ENCODE data around the gene UBE3C.

The UBE3C gene

DNA sequence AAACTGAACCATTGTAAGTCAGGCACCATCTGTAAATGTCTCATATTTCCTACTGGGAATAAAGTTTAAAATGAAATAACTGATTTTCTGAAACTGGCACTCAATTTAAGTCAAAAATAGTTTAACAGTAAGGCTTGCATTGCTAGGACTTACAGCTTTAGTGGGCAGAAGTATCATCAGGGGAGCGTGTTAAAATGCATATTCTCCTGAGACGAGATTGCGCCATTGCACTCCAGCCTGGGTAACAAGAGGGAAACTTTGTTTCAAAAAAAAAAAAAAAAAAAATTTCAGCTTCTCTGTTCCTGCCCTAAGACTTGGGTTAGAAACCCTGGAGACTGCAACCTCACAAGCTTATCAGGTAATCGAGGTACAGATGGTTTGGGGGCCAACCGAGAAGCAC, 65.4 kb downstream of the UBE3C start:
- H3K4me3 ChIP-seq (ENCODE audit: low read depth, low read length): no peak overlapping the region
- H3K14ac ChIP-seq (ENCODE audit: low read length): no peak overlapping the region
- H2BK120ac ChIP-seq (ENCODE audit: insufficient read depth, low read length, poor library complexity): no peak overlapping the region
- no peaks in the 10 kb centered on the region for H3K9me3 ChIP-seq (ENCODE audit: insufficient read depth, low read depth, low read length)
- peaks cover 8 to 14% of the 10 kb centered on the region in 2 experiments for H3K36me3 ChIP-seq (ENCODE audit: control insufficient read depth in 1 of 2, insufficient read depth in 2 of 2, low read length in 2 of 2)
- no peaks in the 10 kb centered on the region for H3K79me2 ChIP-seq (ENCODE audit: control insufficient read depth, insufficient read depth, low read length, poor library complexity)
- no peak for DNase-seq
- H3K4ac ChIP-seq (ENCODE audit: low read depth, low read length): no peak overlapping the region
- no peaks in the 10 kb centered on the region for H3K79me1 ChIP-seq (ENCODE audit: low read length)
- no peak overlapping the region for H3K23ac ChIP-seq (ENCODE audit: low read length)
- H4K91ac ChIP-seq (ENCODE audit: low read depth, low read length): no peak overlapping the region
- H3K27ac ChIP-seq (ENCODE audit: low read depth, low read length): no peak overlapping the region
- H2BK12ac ChIP-seq (ENCODE audit: low read length): no peak overlapping the region
- no peak overlapping the region for H2AFZ ChIP-seq (ENCODE audit: insufficient read depth, low read length, poor library complexity)
- H4K8ac ChIP-seq (ENCODE audit: low read depth, low read length): no peak overlapping the region
- H2BK5ac ChIP-seq (ENCODE audit: low read depth, low read length, poor library complexity): no peak overlapping the region
- no peak overlapping the region for H4K12ac ChIP-seq (ENCODE audit: low read depth, low read length)
- H3K4me2 ChIP-seq (ENCODE audit: low read length): no peak overlapping the region
- no CpG with 5 or more reads among the region's 5 CpGs for WGBS (ENCODE audit: extremely low coverage, insufficient coverage, insufficient read length)
- H3K4me1 ChIP-seq (ENCODE audit: control insufficient read depth in 1 of 2, insufficient read depth in 2 of 2, low read length in 2 of 2): no peaks in the 10 kb centered on the region
- H2AK5ac ChIP-seq (ENCODE audit: low read length): no peak overlapping the region
- no peaks in the 10 kb centered on the region for H3K27me3 ChIP-seq (ENCODE audit: insufficient read depth, low read length)
- H3K18ac ChIP-seq (ENCODE audit: low read length): no peak overlapping the region
- no peak overlapping the region for H3K9ac ChIP-seq (ENCODE audit: low read length)

DNA sequence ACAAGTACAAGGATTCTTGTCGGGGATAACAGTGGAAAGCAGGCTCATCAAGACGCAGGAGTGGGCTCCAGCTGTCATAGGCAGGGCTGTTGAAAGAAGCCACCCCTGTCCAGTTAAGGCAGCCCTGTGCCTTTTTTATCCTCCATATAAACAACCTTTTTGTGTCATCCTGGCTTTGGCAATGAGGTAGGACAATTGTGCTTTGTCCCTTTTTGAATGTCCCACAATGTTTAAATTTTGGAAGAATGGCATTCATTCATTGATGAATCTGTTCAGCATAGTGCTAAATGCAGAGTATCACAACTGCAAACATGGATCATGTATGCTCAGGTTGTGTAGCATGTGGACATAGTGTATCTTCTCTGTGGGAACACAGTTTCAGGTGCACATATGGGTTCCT, 66.7 kb downstream of the UBE3C start:
- H3K4me1 ChIP-seq (ENCODE audit: control insufficient read depth in 1 of 2, insufficient read depth in 2 of 2, low read length in 2 of 2): no peaks in the 10 kb centered on the region
- no peaks in the 10 kb centered on the region for H3K27me3 ChIP-seq (ENCODE audit: insufficient read depth, low read length)
- no peak overlapping the region for H3K4ac ChIP-seq (ENCODE audit: low read depth, low read length)
- no peak overlapping the region for H4K91ac ChIP-seq (ENCODE audit: low read depth, low read length)
- no peak overlapping the region for H2BK120ac ChIP-seq (ENCODE audit: insufficient read depth, low read length, poor library complexity)
- H3K9me3 ChIP-seq (ENCODE audit: insufficient read depth, low read depth, low read length): no peaks in the 10 kb centered on the region
- no peaks in the 10 kb centered on the region for H3K79me2 ChIP-seq (ENCODE audit: control insufficient read depth, insufficient read depth, low read length, poor library complexity)
- H3K23ac ChIP-seq (ENCODE audit: low read length): no peak overlapping the region
- no peak overlapping the region for H4K8ac ChIP-seq (ENCODE audit: low read depth, low read length)
- no peak overlapping the region for H2BK12ac ChIP-seq (ENCODE audit: low read length)
- peaks cover 8 to 14% of the 10 kb centered on the region in 2 experiments for H3K36me3 ChIP-seq (ENCODE audit: control insufficient read depth in 1 of 2, insufficient read depth in 2 of 2, low read length in 2 of 2)
- no peak overlapping the region for H3K4me3 ChIP-seq (ENCODE audit: low read depth, low read length)
- no CpG with 5 or more reads among the region's 2 CpGs for WGBS (ENCODE audit: extremely low coverage, insufficient coverage, insufficient read length)
- no peak overlapping the region for H3K27ac ChIP-seq (ENCODE audit: low read depth, low read length)
- no peaks in the 10 kb centered on the region for H3K79me1 ChIP-seq (ENCODE audit: low read length)
- H3K18ac ChIP-seq (ENCODE audit: low read length): no peak overlapping the region
- DNase-seq: no peak
- H4K12ac ChIP-seq (ENCODE audit: low read depth, low read length): no peak overlapping the region
- no peak overlapping the region for H3K9ac ChIP-seq (ENCODE audit: low read length)
- H2AK5ac ChIP-seq (ENCODE audit: low read length): no peak overlapping the region
- no peak overlapping the region for H2BK5ac ChIP-seq (ENCODE audit: low read depth, low read length, poor library complexity)
- no peak overlapping the region for H2AFZ ChIP-seq (ENCODE audit: insufficient read depth, low read length, poor library complexity)
- no peak overlapping the region for H3K14ac ChIP-seq (ENCODE audit: low read length)
- H3K4me2 ChIP-seq (ENCODE audit: low read length): no peak overlapping the region

GRCh38 chr7:157208571-157209413, 70.1 kb downstream of the UBE3C start:
- H2BK120ac ChIP-seq (ENCODE audit: insufficient read depth, low read length, poor library complexity): no peak overlapping the region
- no peak overlapping the region for H3K4me2 ChIP-seq (ENCODE audit: low read length)
- H3K4me3 ChIP-seq (ENCODE audit: low read depth, low read length): no peak overlapping the region
- no peak overlapping the region for H3K27ac ChIP-seq (ENCODE audit: low read depth, low read length)
- no peaks in the 10 kb centered on the region for H3K4me1 ChIP-seq (ENCODE audit: control insufficient read depth in 1 of 2, insufficient read depth in 2 of 2, low read length in 2 of 2)
- H3K9ac ChIP-seq (ENCODE audit: low read length): no peak overlapping the region
- H3K4ac ChIP-seq (ENCODE audit: low read depth, low read length): no peak overlapping the region
- H3K9me3 ChIP-seq (ENCODE audit: insufficient read depth, low read depth, low read length): no peaks in the 10 kb centered on the region
- H3K14ac ChIP-seq (ENCODE audit: low read length): no peak overlapping the region
- no peak overlapping the region for H4K12ac ChIP-seq (ENCODE audit: low read depth, low read length)
- no peak overlapping the region for H2BK5ac ChIP-seq (ENCODE audit: low read depth, low read length, poor library complexity)
- H3K79me1 ChIP-seq (ENCODE audit: low read length): no peaks in the 10 kb centered on the region
- no peaks in the 10 kb centered on the region for H3K27me3 ChIP-seq (ENCODE audit: insufficient read depth, low read length)
- peaks cover 10 to 20% of the 10 kb centered on the region in 2 experiments for H3K36me3 ChIP-seq (ENCODE audit: control insufficient read depth in 1 of 2, insufficient read depth in 2 of 2, low read length in 2 of 2)
- no peak overlapping the region for H3K18ac ChIP-seq (ENCODE audit: low read length)
- DNase-seq: no peak
- no peak overlapping the region for H4K8ac ChIP-seq (ENCODE audit: low read depth, low read length)
- no peak overlapping the region for H3K23ac ChIP-seq (ENCODE audit: low read length)
- no peak overlapping the region for H2AK5ac ChIP-seq (ENCODE audit: low read length)
- no peak overlapping the region for H2BK12ac ChIP-seq (ENCODE audit: low read length)
- H4K91ac ChIP-seq (ENCODE audit: low read depth, low read length): no peak overlapping the region
- no peak overlapping the region for H2AFZ ChIP-seq (ENCODE audit: insufficient read depth, low read length, poor library complexity)
- WGBS (ENCODE audit: extremely low coverage, insufficient coverage, insufficient read length): no CpG with 5 or more reads among the region's 10 CpGs
- no peaks in the 10 kb centered on the region for H3K79me2 ChIP-seq (ENCODE audit: control insufficient read depth, insufficient read depth, low read length, poor library complexity)

- Histone ChIP-seq H3K27ac (ENCODE audit: low read depth, low read length) (no peak overlapping the region), H3K4me3 (ENCODE audit: low read depth, low read length) (no peak overlapping the region), H2BK12ac (ENCODE audit: low read length) (no peak overlapping the region), H2AFZ (ENCODE audit: insufficient read depth, low read length, poor library complexity) (no peak overlapping the region), H3K4ac (ENCODE audit: low read depth, low read length) (no peak overlapping the region), H3K79me2 (ENCODE audit: control insufficient read depth, insufficient read depth, low read length, poor library complexity) (no peaks in the 10 kb centered on the region), H3K4me1 (ENCODE audit: control insufficient read depth in 1 of 2, insufficient read depth in 2 of 2, low read length in 2 of 2) (no peaks in the 10 kb centered on the region), H4K12ac (ENCODE audit: low read depth, low read length) (no peak overlapping the region), H3K9me3 (ENCODE audit: insufficient read depth, low read depth, low read length) (no peaks in the 10 kb centered on the region), H3K23ac (ENCODE audit: low read length) (no peak overlapping the region), H3K9ac (ENCODE audit: low read length) (no peak overlapping the region), H4K8ac (ENCODE audit: low read depth, low read length) (no peak overlapping the region), H3K27me3 (ENCODE audit: insufficient read depth, low read length) (no peaks in the 10 kb centered on the region), H3K79me1 (ENCODE audit: low read length) (no peaks in the 10 kb centered on the region), H4K91ac (ENCODE audit: low read depth, low read length) (no peak overlapping the region), H2BK120ac (ENCODE audit: insufficient read depth, low read length, poor library complexity) (no peak overlapping the region), H3K36me3 (ENCODE audit: control insufficient read depth in 1 of 2, insufficient read depth in 2 of 2, low read length in 2 of 2) (peaks cover 10 to 16% of the 10 kb centered on the region in 2 experiments), H2AK5ac (ENCODE audit: low read length) (no peak overlapping the region), H3K14ac (ENCODE audit: low read length) (no peak overlapping the region), H3K4me2 (ENCODE audit: low read length) (no peak overlapping the region), H2BK5ac (ENCODE audit: low read depth, low read length, poor library complexity) (no peak overlapping the region), H3K18ac (ENCODE audit: low read length) (no peak overlapping the region)
- no peak for DNase-seq
- WGBS (ENCODE audit: extremely low coverage, insufficient coverage, insufficient read length): no CpG with 5 or more reads among the region's 5 CpGs
These were observed 72.0 kb downstream of the UBE3C start for GRCh38 chr7:157210682-157211081.
